H4 (cell line): ENCODE measurements around the gene CHRM5. TPM values are rescaled to one million over a fixed set of nuclear protein-coding genes. Genes with fewer than 3 reads are reported as not detected.

Experiments used
- DNase-seq: peaks from one replicate; pipeline ENCODE4 v3.0.0-alpha.2; 2015; ENCODE audit warnings: low spot score
- total RNA-seq: library from RNA; depleted of rRNA; stranded (reverse); fragments of >200 nt; shearing (Covaris generic); gene quantifications from 2 replicates; pipeline ENCODE4 v1.2.3, GENCODE V29; 2014; rRNA removed

Gene CHRM5
- total RNA-seq: not detected in 2 replicates

GRCh38 chr15:33968224-33968623 is at the start of gene CHRM5:
Gene CHRM5 (plus strand): TSS chr15:33968497. CDS start chr15:34062718, 94,221 bp downstream.
- no peak for DNase-seq

GRCh38 chr15:33923446-33923845 is 44.9 kb upstream of the CHRM5 start:
- DNase-seq: no peak

GRCh38 chr15:33926260-33926659 is 42.0 kb upstream of the CHRM5 start:
- DNase-seq: no peak

- no peak for DNase-seq
Measured at GRCh38 chr15:33932734-33933133, 35.6 kb upstream of the CHRM5 start.

- no peak for DNase-seq
Measured at GRCh38 chr15:33934396-33934795, 33.9 kb upstream of the CHRM5 start.

- DNase-seq: no peak
Measured at GRCh38 chr15:33934921-33935320, 33.4 kb upstream of the CHRM5 start.

- no peak for DNase-seq
Measured at GRCh38 chr15:33941279-33942063, 26.8 kb upstream of the CHRM5 start.

GRCh38 chr15:33946152-33946551 is 22.1 kb upstream of the CHRM5 start:
- DNase-seq: no peak

- no peak for DNase-seq
Measured at GRCh38 chr15:33955945-33956344, 12.4 kb upstream of the CHRM5 start.

GRCh38 chr15:33956397-33956796 is 11.9 kb upstream of the CHRM5 start:
- DNase-seq: no peak

- no peak for DNase-seq
Measured at GRCh38 chr15:33959844-33960548, 8.3 kb upstream of the CHRM5 start.

GRCh38 chr15:33960549-33960935 is 7.8 kb upstream of the CHRM5 start:
- DNase-seq: no peak

- DNase-seq: peak; percentile 21
Measured at GRCh38 chr15:33963831-33964664, 4.2 kb upstream of the CHRM5 start.

- no peak for DNase-seq
Measured at GRCh38 chr15:33964665-33965040, 3.6 kb upstream of the CHRM5 start.

- DNase-seq: no peak
Measured at GRCh38 chr15:33968821-33969220, 524 bp downstream of the CHRM5 start.

GRCh38 chr15:33971811-33972210 is 3.5 kb downstream of the CHRM5 start:
- DNase-seq: no peak

GRCh38 chr15:33975022-33975565 is 6.8 kb downstream of the CHRM5 start:
- no peak for DNase-seq

- no peak for DNase-seq
Measured at GRCh38 chr15:33980159-33980558, 11.9 kb downstream of the CHRM5 start.

GRCh38 chr15:33982516-33982915 is 14.2 kb downstream of the CHRM5 start:
- no peak for DNase-seq

GRCh38 chr15:33985287-33985686 is 17.0 kb downstream of the CHRM5 start:
- DNase-seq: no peak

GRCh38 chr15:33985751-33986150 is 17.5 kb downstream of the CHRM5 start:
- no peak for DNase-seq

GRCh38 chr15:33987444-33987843 is 19.1 kb downstream of the CHRM5 start:
- DNase-seq: no peak
